Omental fat pad (tissue), 4 donors: ENCODE data around the gene CNOT1. TPM values are rescaled to one million over a fixed set of nuclear protein-coding genes. Genes with fewer than 3 reads are reported as not detected.

Experiments used
- ATAC-seq: fragments of 150-250 bp; one replicate; pipeline ENCODE4 v1.9.1; 2016; ENCODE audit warnings: mild to moderate bottlenecking, moderate library complexity; ENCODE audit not compliant: low FRiP score
- DNase-seq: peaks from one replicate; pipeline ENCODE4 v3.0.0-alpha.2; 2019; ENCODE audit warnings: low spot score
- CTCF ChIP-seq, 3 donors: fragments of 450-650 bp; IDR thresholded peaks; one replicate each; pipeline ENCODE4 v1.5.1; 2016 to 2017; ENCODE audit warnings: antibody characterized with exemption in 3 of 3, mild to moderate bottlenecking in 3 of 3, moderate library complexity in 2 of 3
- total RNA-seq, 4 donors: library from RNA; depleted of rRNA; stranded (reverse); fragments of >200 nt; gene quantifications; one replicate each; pipeline ENCODE4 v1.1.0, GENCODE V29; 2016

Gene CNOT1
- total RNA-seq, 4 donors from 2014 or later = 85.4 to 132 (median 103) TPM

DNA sequence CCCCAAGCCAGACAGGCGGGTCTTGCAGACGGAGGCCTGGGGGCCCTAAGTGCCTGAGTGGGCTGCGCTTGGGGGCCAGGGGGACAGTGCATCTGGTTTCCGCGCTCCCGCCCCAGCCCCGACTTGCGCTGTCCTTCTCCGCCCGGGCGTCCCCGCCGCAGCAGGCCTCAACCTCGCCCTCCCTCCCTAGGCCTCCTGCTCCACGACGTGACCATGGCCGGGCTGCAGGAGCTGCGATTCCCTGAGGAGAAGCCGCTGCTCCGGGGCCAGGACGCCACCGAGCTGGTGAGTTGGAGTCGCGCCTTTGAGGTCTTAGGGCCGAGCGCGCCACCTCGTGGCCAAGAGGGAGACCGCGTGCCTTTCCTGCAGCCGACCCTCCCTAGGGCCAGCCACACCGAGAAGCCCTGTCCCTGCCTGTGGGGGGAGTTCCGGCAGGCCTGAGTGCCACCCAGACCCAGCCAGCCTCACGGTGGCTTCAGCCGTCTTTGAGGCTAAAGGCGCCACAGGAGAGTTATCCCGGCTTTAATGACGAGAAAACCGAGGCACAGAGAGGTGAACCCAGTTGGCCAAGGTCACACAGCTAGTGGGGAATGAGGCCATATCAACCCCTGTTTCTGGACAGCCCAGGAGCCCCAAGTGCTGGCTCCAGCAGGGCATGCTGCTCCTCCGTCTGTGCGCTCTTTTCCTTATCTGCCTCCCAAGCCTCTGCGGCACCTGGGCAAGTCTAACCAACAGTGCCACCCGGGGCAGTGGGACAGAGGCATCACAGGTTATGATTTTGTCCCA, 141.9 kb downstream of the CNOT1 start:
- peak; percentile 71 for DNase-seq
- peak; percentile 82 for ATAC-seq
- TF ChIP-seq CTCF (IDR thresholded peaks at IDR 0.05) = peak in 1 of 3 donors; percentile 95

DNA sequence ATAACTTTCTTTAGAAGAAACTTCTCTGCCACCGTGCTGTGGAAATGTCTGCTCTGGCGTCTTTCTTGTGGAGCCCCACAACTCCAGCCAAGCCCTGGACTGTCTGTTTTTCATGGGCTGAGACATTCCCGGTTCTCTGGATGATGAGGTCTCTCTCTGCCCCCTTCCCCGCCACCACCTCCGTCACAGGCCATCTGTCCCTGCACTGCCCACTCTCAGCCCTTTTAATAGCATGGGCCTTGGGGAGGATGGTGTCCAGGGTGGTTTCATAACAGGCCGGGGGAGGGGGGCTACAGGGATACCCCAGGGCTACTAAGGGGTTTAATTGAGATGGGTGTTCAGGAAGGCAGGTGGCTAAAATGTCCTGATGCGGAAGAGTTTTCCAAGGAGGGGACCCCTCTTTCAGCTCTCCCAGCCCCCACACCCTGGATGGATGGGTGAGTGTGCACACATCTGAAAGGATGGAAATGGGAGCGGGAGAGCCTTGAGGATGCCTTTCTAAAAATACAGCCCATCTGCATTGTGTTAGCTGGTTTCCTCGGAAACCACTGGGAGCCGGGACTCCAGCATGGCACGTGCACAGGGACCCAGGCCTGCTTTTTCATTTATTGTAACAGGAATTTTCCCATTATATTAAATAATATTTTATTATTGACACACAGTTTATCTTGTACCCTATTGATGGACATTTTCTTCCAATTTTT, 144.3 kb downstream of the CNOT1 start:
- TF ChIP-seq CTCF (IDR thresholded peaks at IDR 0.05) = no peak
- ATAC-seq (no peak), DNase-seq (no peak)

DNA sequence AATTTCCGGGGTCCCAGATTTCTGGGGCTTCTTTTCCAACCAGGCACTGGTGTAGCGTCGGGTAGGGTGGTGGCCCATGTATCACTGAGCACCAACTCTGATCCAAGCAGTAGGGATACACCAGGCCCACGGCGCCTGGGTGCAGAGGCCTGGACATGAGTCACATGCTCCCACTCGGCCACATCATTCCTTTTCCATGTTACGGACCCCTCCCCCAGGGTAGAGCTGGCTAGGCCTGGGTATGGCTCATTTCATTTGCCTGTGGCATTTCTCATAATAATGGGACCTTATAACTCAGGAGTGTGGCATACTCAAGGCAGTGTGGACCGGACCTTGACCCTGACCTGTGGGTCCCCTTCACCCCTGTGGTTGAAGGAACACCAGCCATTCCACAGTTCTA, 147.7 kb downstream of the CNOT1 start:
- ATAC-seq = no peak
- TF ChIP-seq CTCF (IDR thresholded peaks at IDR 0.05) = no peak
- no peak for DNase-seq

DNA sequence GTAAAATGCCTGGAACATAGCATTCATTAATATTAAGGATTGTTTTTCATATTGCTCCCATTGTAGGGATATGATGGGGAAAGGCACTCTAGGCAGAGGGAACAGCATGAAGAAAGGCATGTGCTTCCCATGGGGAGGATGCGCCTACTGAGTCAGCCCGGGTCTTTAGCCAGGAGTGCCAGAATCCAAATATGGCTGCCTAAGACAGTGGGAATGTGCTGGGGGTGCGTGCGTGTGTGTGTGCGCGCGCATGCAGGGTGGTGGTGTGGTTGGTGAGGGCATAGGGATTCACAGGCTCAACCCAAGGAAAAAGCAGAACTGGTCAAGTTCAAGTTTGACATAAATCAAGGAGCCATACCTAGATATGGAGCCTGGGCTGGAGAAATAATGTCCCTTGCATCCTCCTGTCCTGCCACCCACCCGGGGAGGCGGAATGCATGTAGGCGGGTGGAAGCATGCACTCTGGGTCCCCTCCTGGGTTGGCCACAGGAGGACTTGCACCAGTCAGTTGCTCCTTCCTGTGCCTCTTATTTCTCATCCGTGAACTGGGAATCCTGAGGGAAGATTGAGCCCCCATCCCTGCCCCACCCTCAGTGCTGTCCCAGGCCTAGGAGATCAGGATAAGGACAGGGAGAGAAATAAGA, 148.3 kb downstream of the CNOT1 start:
- ATAC-seq = no peak
- TF ChIP-seq CTCF (IDR thresholded peaks at IDR 0.05) = no peak
- no peak for DNase-seq

GRCh38 chr16:58478427-58478826, 151.2 kb downstream of the CNOT1 start:
- no peak for TF ChIP-seq CTCF (IDR thresholded peaks at IDR 0.05)
- no peak for ATAC-seq
- DNase-seq = no peak

GRCh38 chr16:58476791-58477190, 152.8 kb downstream of the CNOT1 start:
- DNase-seq (no peak), ATAC-seq (no peak)
- no peak for TF ChIP-seq CTCF (IDR thresholded peaks at IDR 0.05)
